HG03060 (cell line): Measurements from ENCODE around the gene ZFYVE28.

ENCODE experiments used
- ATAC-seq: cut with Tn5 transposase; IDR thresholded peaks from one replicate; pipeline ENCODE4 v1.9.1; 2021; ENCODE audit warnings: low read depth, moderate number of reproducible peaks; ENCODE audit not compliant: unreplicated experiment

Gene ZFYVE28

GRCh38 chr4:2336659-2337058 lies 81.8 kb downstream of the ZFYVE28 start:
- ATAC-seq: no peak

- no peak for ATAC-seq
Measured at GRCh38 chr4:2335729-2336101, 82.7 kb downstream of the ZFYVE28 start.

GRCh38 chr4:2334826-2335728 lies 83.4 kb downstream of the ZFYVE28 start:
- ATAC-seq: no peak

GRCh38 chr4:2333916-2334644 lies 84.4 kb downstream of the ZFYVE28 start:
- no peak for ATAC-seq

GRCh38 chr4:2333356-2333841 lies 85.0 kb downstream of the ZFYVE28 start:
- no peak for ATAC-seq

GRCh38 chr4:2332976-2333319 lies 85.5 kb downstream of the ZFYVE28 start:
- no peak for ATAC-seq

- ATAC-seq: no peak
Measured at GRCh38 chr4:2332201-2332975, 86.1 kb downstream of the ZFYVE28 start.

- no peak for ATAC-seq
Measured at GRCh38 chr4:2331519-2332200, 86.8 kb downstream of the ZFYVE28 start.

- no peak for ATAC-seq
Measured at GRCh38 chr4:2331043-2331420, 87.4 kb downstream of the ZFYVE28 start.

- ATAC-seq: no peak
Measured at GRCh38 chr4:2330091-2331042, 88.1 kb downstream of the ZFYVE28 start.

GRCh38 chr4:2327579-2327978 lies 90.9 kb downstream of the ZFYVE28 start:
- no peak for ATAC-seq

- ATAC-seq: no peak
Measured at GRCh38 chr4:2324891-2325290, 93.6 kb downstream of the ZFYVE28 start.

- ATAC-seq: no peak
Measured at GRCh38 chr4:2322841-2323240, 95.6 kb downstream of the ZFYVE28 start.

- no peak for ATAC-seq
Measured at GRCh38 chr4:2322227-2322626, 96.2 kb downstream of the ZFYVE28 start.

GRCh38 chr4:2321279-2322196 lies 96.9 kb downstream of the ZFYVE28 start:
- no peak for ATAC-seq

GRCh38 chr4:2320746-2321145 lies 97.7 kb downstream of the ZFYVE28 start:
- no peak for ATAC-seq

- no peak for ATAC-seq
Measured at GRCh38 chr4:2320152-2320551, 98.3 kb downstream of the ZFYVE28 start.

- ATAC-seq: no peak
Measured at GRCh38 chr4:2318885-2319284, 99.6 kb downstream of the ZFYVE28 start.
